Measurements from ENCODE around the gene SLC9A3.

DNA sequence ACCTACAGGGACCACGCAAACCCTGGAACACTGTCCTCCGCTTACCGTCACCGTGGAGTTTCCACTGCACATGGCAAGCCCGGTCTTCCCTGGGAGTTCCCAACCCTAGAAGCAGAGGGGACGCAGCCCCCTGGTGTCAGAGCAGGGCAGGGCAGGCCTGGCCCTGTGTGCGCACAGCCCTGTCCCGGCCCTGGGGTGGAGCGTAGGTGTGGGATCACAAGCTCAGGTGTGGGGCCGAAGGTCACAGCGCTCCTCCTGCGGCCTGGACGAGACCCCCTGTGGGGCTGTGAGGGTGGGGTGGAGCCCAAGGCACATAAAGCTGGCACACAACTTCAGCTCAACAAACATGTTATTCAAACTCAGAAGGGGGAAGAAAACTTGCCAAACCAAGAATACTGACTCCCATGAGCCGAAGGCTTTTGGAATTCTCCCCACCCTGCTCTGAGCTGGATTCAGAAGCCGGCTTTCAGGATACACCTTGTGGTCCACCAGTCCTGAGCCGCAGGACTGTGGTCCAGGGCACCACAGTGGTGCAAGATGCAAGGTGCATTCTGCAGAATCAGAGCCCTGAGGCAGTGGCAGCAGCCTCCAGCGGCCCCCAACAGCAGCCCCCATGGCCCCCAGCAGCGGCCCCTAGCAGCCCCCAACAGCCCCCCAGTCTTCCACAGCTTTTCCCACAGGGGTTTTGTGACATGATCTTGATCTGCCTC, 93.1 kb downstream of the SLC9A3 start:
- TF ChIP-seq, protein P1, sequence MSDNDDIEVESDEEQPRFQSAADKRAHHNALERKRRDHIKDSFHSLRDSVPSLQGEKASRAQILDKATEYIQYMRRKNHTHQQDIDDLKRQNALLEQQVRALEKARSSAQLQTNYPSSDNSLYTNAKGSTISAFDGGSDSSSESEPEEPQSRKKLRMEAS (IDR thresholded peaks at IDR 0.05; ENCODE audit: low read depth): no peak
- TF ChIP-seq, protein P2, sequence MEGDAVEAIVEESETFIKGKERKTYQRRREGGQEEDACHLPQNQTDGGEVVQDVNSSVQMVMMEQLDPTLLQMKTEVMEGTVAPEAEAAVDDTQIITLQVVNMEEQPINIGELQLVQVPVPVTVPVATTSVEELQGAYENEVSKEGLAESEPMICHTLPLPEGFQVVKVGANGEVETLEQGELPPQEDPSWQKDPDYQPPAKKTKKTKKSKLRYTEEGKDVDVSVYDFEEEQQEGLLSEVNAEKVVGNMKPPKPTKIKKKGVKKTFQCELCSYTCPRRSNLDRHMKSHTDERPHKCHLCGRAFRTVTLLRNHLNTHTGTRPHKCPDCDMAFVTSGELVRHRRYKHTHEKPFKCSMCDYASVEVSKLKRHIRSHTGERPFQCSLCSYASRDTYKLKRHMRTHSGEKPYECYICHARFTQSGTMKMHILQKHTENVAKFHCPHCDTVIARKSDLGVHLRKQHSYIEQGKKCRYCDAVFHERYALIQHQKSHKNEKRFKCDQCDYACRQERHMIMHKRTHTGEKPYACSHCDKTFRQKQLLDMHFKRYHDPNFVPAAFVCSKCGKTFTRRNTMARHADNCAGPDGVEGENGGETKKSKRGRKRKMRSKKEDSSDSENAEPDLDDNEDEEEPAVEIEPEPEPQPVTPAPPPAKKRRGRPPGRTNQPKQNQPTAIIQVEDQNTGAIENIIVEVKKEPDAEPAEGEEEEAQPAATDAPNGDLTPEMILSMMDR (IDR thresholded peaks at IDR 0.05): peak; percentile 63
- TF ChIP-seq YY1 (IDR thresholded peaks at IDR 0.05; ENCODE audit: low read depth): no peak
